ENCODE results near the gene MCU.
A peak's percentile ranks its signal among the peaks of the same experiment; 100 is the strongest.
"Not testable (repeated sequence)": the region's sequence is repeated elsewhere in the genome, so short reads cannot be mapped to it uniquely, and the experiment has no call there.

Gene MCU

GRCh38 chr10:72688208-72688651, 3.7 kb upstream of the MCU start:
- DNase-seq: no peak

GRCh38 chr10:72689660-72690059, 2.3 kb upstream of the MCU start:
- DNase-seq: no peak

GRCh38 chr10:72690071-72690755, 1.7 kb upstream of the MCU start:
- DNase-seq: no peak

- DNase-seq: no peak
Observed at GRCh38 chr10:72691470-72691862, 477 bp upstream of the MCU start.

GRCh38 chr10:72692744-72692993, 726 bp downstream of the MCU start:
- DNase-seq: no peak

GRCh38 chr10:72692994-72693781, 1.2 kb downstream of the MCU start:
- DNase-seq: no peak

- no peak for DNase-seq
Observed at GRCh38 chr10:72694476-72695369, 2.8 kb downstream of the MCU start.

- no peak for DNase-seq
Observed at GRCh38 chr10:72695496-72695895, 3.6 kb downstream of the MCU start.

GRCh38 chr10:72697716-72698115, 5.8 kb downstream of the MCU start:
- DNase-seq: no peak

GRCh38 chr10:72702465-72702864, 10.5 kb downstream of the MCU start:
- DNase-seq: not testable (repeated sequence)

- DNase-seq: peak; percentile 35
Observed at GRCh38 chr10:72702868-72703581, 11.1 kb downstream of the MCU start.

- no peak for DNase-seq
Observed at GRCh38 chr10:72704117-72704516, 12.2 kb downstream of the MCU start.

- DNase-seq: no peak
Observed at GRCh38 chr10:72709041-72709440, 17.1 kb downstream of the MCU start.

- DNase-seq: peak; percentile 12
Observed at GRCh38 chr10:72712136-72712535, 20.2 kb downstream of the MCU start.

GRCh38 chr10:72719941-72720592, 28.1 kb downstream of the MCU start:
- DNase-seq: no peak

GRCh38 chr10:72720814-72721660, 29.1 kb downstream of the MCU start:
- peak; percentile 76 for DNase-seq

- no peak for DNase-seq
Observed at GRCh38 chr10:72727130-72727529, 35.2 kb downstream of the MCU start.

GRCh38 chr10:72728462-72728861, 36.5 kb downstream of the MCU start:
- no peak for DNase-seq

GRCh38 chr10:72729528-72729927, 37.6 kb downstream of the MCU start:
- no peak for DNase-seq

- no peak for DNase-seq
Observed at GRCh38 chr10:72730479-72730878, 38.5 kb downstream of the MCU start.

GRCh38 chr10:72731916-72732419, 40.0 kb downstream of the MCU start:
- no peak for DNase-seq
